IMR-90 (cell line): ENCODE measurements around the gene ADAMTS10. TPM values are rescaled to one million over a fixed set of nuclear protein-coding genes. Genes with fewer than 3 reads are reported as not detected.

ENCODE experiments used
- ATAC-seq: fragments of 200-7000 bp; cut with Tn5 transposase; 2 replicates; pipeline ENCODE4 v1.9.1; 2020; ENCODE audit warnings: low read depth, mild to moderate bottlenecking, moderate library complexity
- BruUV-seq: library from RNA; stranded (reverse); fragments of 400-500 nt; replicated peaks from 2 replicates; lab custom pipeline; 2021; lab: Mats Ljungman, UMichigan
- CTCF ChIA-PET: fragments of 300-600 bp; formaldehyde crosslinking; extraction: SDS; loops from one replicate; lab custom pipeline; 2021; ENCODE audit warnings: antibody characterized with exemption; lab: Yijun Ruan, JAX
- POLR2A ChIA-PET: fragments of 300-600 bp; sonication (Branson Sonifier 250); formaldehyde crosslinking; loops from one replicate; lab custom pipeline; 2022; ENCODE audit warnings: antibody characterized with exemption; ENCODE audit not compliant: unreplicated experiment; lab: Charles Lee
- DNase-seq: peaks from one replicate; pipeline ENCODE4 v3.0.0; 2013
- H2AFZ ChIP-seq: replicated peaks from 2 replicates; pipeline ENCODE3; 2013; ENCODE audit warnings: low read length, mild to moderate bottlenecking; ENCODE audit not compliant: poor library complexity
- H2AK5ac ChIP-seq: 2 replicates; pipeline ENCODE4 v1.6.1; 2013; ENCODE audit warnings: low read depth, low read length, inconsistent platforms
- H2AK9ac ChIP-seq: replicated peaks from 2 replicates; pipeline ENCODE3; 2013; ENCODE audit warnings: mild to moderate bottlenecking, low read depth, low read length, moderate library complexity; ENCODE audit not compliant: poor library complexity
- H2BK120ac ChIP-seq: 2 replicates; pipeline ENCODE4 v1.6.1; 2013; ENCODE audit warnings: low read depth, low read length, inconsistent platforms
- H2BK15ac ChIP-seq: 3 replicates; pipeline ENCODE4 v1.6.1; 2013; ENCODE audit warnings: low read depth, low read length, inconsistent platforms
- H2BK20ac ChIP-seq: 2 replicates; pipeline ENCODE4 v1.6.1; 2013; ENCODE audit warnings: low read depth, mild to moderate bottlenecking, inconsistent platforms, low read length, moderate library complexity
- H2BK5ac ChIP-seq: 2 replicates; pipeline ENCODE4 v1.6.1; 2013; ENCODE audit warnings: mild to moderate bottlenecking, low read depth, low read length, inconsistent platforms; ENCODE audit not compliant: poor library complexity, severe bottlenecking
- H3K14ac ChIP-seq: replicated peaks from 2 replicates; pipeline ENCODE4 v1.6.1; 2013; ENCODE audit warnings: low read depth, low read length, inconsistent platforms
- H3K18ac ChIP-seq: 2 replicates; pipeline ENCODE4 v1.6.1; 2013; ENCODE audit warnings: low read depth, low read length, control low read depth
- H3K23ac ChIP-seq: 2 replicates; pipeline ENCODE4 v1.6.1; 2013; ENCODE audit warnings: low read depth, low read length, inconsistent platforms
- H3K27ac ChIP-seq: 2 replicates; pipeline ENCODE4 v1.5.1; 2013; ENCODE audit warnings: mild to moderate bottlenecking, control low read depth, low read length; ENCODE audit not compliant: insufficient read depth
- H3K27me3 ChIP-seq: 2 replicates; pipeline ENCODE4 v1.6.1; 2013; ENCODE audit warnings: low read length; ENCODE audit not compliant: control insufficient read depth, insufficient read depth
- H3K36me3 ChIP-seq: 2 replicates; pipeline ENCODE4 v1.6.1; 2013; ENCODE audit warnings: low read length, mixed read lengths; ENCODE audit not compliant: control insufficient read depth, insufficient read depth
- H3K4ac ChIP-seq: 2 replicates; pipeline ENCODE4 v1.6.1; 2013; ENCODE audit warnings: low read depth, low read length, inconsistent platforms
- H3K4me1 ChIP-seq: 2 replicates; pipeline ENCODE4 v1.6.1; 2013; ENCODE audit warnings: low read length, mixed read lengths; ENCODE audit not compliant: control insufficient read depth, insufficient read depth
- H3K4me2 ChIP-seq: 2 replicates; pipeline ENCODE4 v1.6.1; 2013; ENCODE audit warnings: low read depth, mild to moderate bottlenecking, control low read depth, low read length, moderate library complexity
- H3K4me3 ChIP-seq: 2 replicates; pipeline ENCODE4 v1.5.1; 2013; ENCODE audit warnings: low read depth, mild to moderate bottlenecking, control low read depth, low read length, moderate library complexity; ENCODE audit not compliant: insufficient read depth
- H3K56ac ChIP-seq: 2 replicates; pipeline ENCODE4 v1.6.1; 2013; ENCODE audit warnings: low read length, inconsistent platforms; ENCODE audit not compliant: insufficient read depth; ENCODE audit errors: extremely low read depth
- H3K79me1 ChIP-seq, 2 experiments: 2 replicates each; pipeline ENCODE4 v1.6.1; 2013; ENCODE audit warnings: low read length in 2 of 2, inconsistent platforms in 1 of 2, low read depth in 1 of 2
- H3K9ac ChIP-seq: 2 replicates; pipeline ENCODE4 v1.6.1; 2013; ENCODE audit warnings: low read depth, low read length, control low read depth
- H3K9me1 ChIP-seq: 2 replicates; pipeline ENCODE4 v1.6.1; 2013; ENCODE audit warnings: low read length, inconsistent platforms; ENCODE audit not compliant: insufficient read depth
- H3K9me3 ChIP-seq: 2 replicates; pipeline ENCODE4 v1.6.1; 2013; ENCODE audit warnings: low read length; ENCODE audit not compliant: control insufficient read depth, insufficient read depth
- H4K20me1 ChIP-seq: 2 replicates; pipeline ENCODE4 v1.6.1; 2013; ENCODE audit warnings: low read length, inconsistent platforms; ENCODE audit not compliant: insufficient read depth
- H4K5ac ChIP-seq: 2 replicates; pipeline ENCODE4 v1.6.1; 2013; ENCODE audit warnings: mild to moderate bottlenecking, low read depth, low read length, control low read depth
- H4K8ac ChIP-seq, 2 experiments: 2 replicates each; pipeline ENCODE4 v1.6.1; 2013; ENCODE audit warnings: low read depth in 2 of 2, low read length in 2 of 2, control low read depth in 1 of 2, inconsistent platforms in 1 of 2
- H4K91ac ChIP-seq: 2 replicates; pipeline ENCODE4 v1.6.1; 2013; ENCODE audit warnings: low read depth, low read length, inconsistent platforms; ENCODE audit not compliant: insufficient read depth
- CEBPB ChIP-seq: IDR thresholded peaks from 2 replicates; pipeline ENCODE4 v1.6.1; 2012; ENCODE audit warnings: low read depth, low read length, improper control_type of control experiment
- CTCF ChIP-seq: conservative IDR thresholded peaks from 2 replicates; pipeline ENCODE4 v1.5.1; 2012; ENCODE audit warnings: mild to moderate bottlenecking, low read depth, low read length, improper control_type of control experiment
- ELK1 ChIP-seq: fragments of 150-350 bp; IDR thresholded peaks from 2 replicates; pipeline ENCODE4 v1.6.1; 2016; ENCODE audit warnings: low read depth, mild to moderate bottlenecking, low read length, moderate library complexity, borderline replicate concordance
- MAZ ChIP-seq: IDR thresholded peaks from 2 replicates; pipeline ENCODE4 v1.6.1; 2012; ENCODE audit warnings: low read depth, mild to moderate bottlenecking, low read length, improper control_type of control experiment, moderate library complexity, borderline replicate concordance
- MXI1 ChIP-seq: IDR thresholded peaks from 2 replicates; pipeline ENCODE4 v1.6.1; 2012; ENCODE audit warnings: low read depth, mild to moderate bottlenecking, low read length, moderate library complexity, borderline replicate concordance
- RAD21 ChIP-seq: IDR thresholded peaks from 2 replicates; pipeline ENCODE4 v1.6.1; 2012; ENCODE audit warnings: low read length, improper control_type of control experiment
- SMC3 ChIP-seq: fragments of 150-350 bp; IDR thresholded peaks from 2 replicates; pipeline ENCODE4 v1.6.1; 2016; ENCODE audit warnings: low read depth, mild to moderate bottlenecking, antibody characterized with exemption, low read length, moderate library complexity
- WGBS, 2 experiments: methylation state at CpG; one replicate each; pipeline versions ENCODE4 v1.1.5 to v1.1.7; 2013; ENCODE audit warnings: missing lambda C conversion rate in 2 of 2; ENCODE audit not compliant: insufficient read length in 1 of 2; ENCODE audit errors: extremely low coverage in 2 of 2; 5-methylcytosine and 5-hydroxymethylcytosine counted together
- dilution Hi-C: fragments of 300-500 bp; cut with HindIII; formaldehyde crosslinking; loops from one replicate; pipeline ENCODE4 v1.14.3; 2018; ENCODE audit warnings: low sequenced_read_pairs; ENCODE audit not compliant: unreplicated experiment
- in situ Hi-C: fragments of 300-500 bp; cut with MboI; formaldehyde crosslinking; loops from 3 replicates; pipeline ENCODE4 v1.14.3; 2019; ENCODE audit warnings: low sequenced_read_pairs, inconsistent platforms, mixed read lengths
- intact Hi-C: fragments of 100-400 bp; cut with micrococcal nuclease; formaldehyde crosslinking; loops from 2 replicates; pipeline ENCODE4 v1.10.0; 2022
- polyA plus RNA-seq, 3 experiments: library from polyadenylated mRNA; depleted of rRNA; stranded (reverse); fragments of >200 nt; gene quantifications; 2 replicates each; pipeline ENCODE4 v1.2.3, GENCODE V29; 2012; ENCODE audit warnings: low replicate concordance in 1 of 3
- total RNA-seq: library from RNA; depleted of rRNA; stranded (reverse); fragments of >200 nt; gene quantifications from 2 replicates; pipeline ENCODE4 v1.2.3, GENCODE V29; 2012

Gene ADAMTS10
- total and polyA plus RNA-seq, 2 of the 4 experiments (the other 2 are of a cell fraction) = 3.4 to 11.5 TPM

- Histone ChIP-seq H3K36me3 (peaks cover 3% of the 10 kb centered on the region; the same call in 1 of the 2 replicates), H3K9me1 (peaks cover 6% of the 10 kb centered on the region; the same call in 1 of the 2 replicates), H2BK120ac (no peak overlapping the region), H3K18ac (no peak overlapping the region), H2BK5ac (no peak overlapping the region), H4K5ac (no peak overlapping the region), H3K56ac (no peak overlapping the region), H3K27me3 (no peaks in the 10 kb centered on the region), H2BK15ac (no peak overlapping the region), H3K4ac (no peak overlapping the region), H4K20me1 (no peaks in the 10 kb centered on the region), H4K8ac (no peak overlapping the region), H3K27ac (no peak overlapping the region), H2AK5ac (peak overlapping the region; percentile 85), H3K9ac (no peak overlapping the region), H3K9me3 (no peaks in the 10 kb centered on the region), H2AFZ (peak overlapping the region; percentile 25), H3K14ac (no peak overlapping the region), H3K4me2 (no peak overlapping the region), H4K91ac (no peak overlapping the region), H2BK20ac (no peak overlapping the region), H2AK9ac (peak overlapping the region; percentile 19), H3K4me1 (peaks cover 1% of the 10 kb centered on the region), H3K79me1 (no peaks in the 10 kb centered on the region), H3K4me3 (no peak overlapping the region), H3K23ac (no peak overlapping the region)
- intact Hi-C loops = loop anchor here (2.0 to 10.0 kb wide), 2 partner anchors 62 to 316 kb away; no protein-coding TSS in a partner anchor
- ATAC-seq = peak; percentile 84
- WGBS, 2 experiments = 0% methylated on average over 9 of the region's 21 CpGs; no CpG with 5 or more reads in 1 of the 2 experiments
- BruUV-seq = no TSS peak
- peak; percentile 66 for DNase-seq
- in situ Hi-C loops = no loop called here
- dilution Hi-C loops = no loop called here
- CTCF ChIA-PET = interaction anchor here (0.5 to 1.7 kb wide), 16 partner anchors 9 to 441 kb away, joined by 3 to 14 read pairs (median 4); partner anchors contain the start of genes ANGPTL4 and NFILZ
- POLR2A ChIA-PET = no interaction called here
- TF ChIP-seq MAZ (peak; percentile 24; the same call in 1 of the 2 replicates), CTCF (peak; percentile 100; the same call in 1 of the 2 replicates), SMC3 (peak; percentile 91), MXI1 (no peak), CEBPB (no peak), RAD21 (peak; percentile 87), ELK1 (0 out of 2 replicates have a peak, but pooled peaks have one; percentile 28)
Observed at GRCh38 chr19:8580710-8581281, 29.7 kb downstream of the ADAMTS10 start.
